A375 (cell line): Measurements from ENCODE around the gene ZXDC. TPM values are rescaled to one million over a fixed set of nuclear protein-coding genes. Genes with fewer than 3 reads are reported as not detected.

Experiments used
- total RNA-seq: library from RNA; depleted of rRNA; stranded (reverse); fragments of >200 nt; shearing (Covaris generic); gene quantifications from 2 replicates; pipeline ENCODE4 v1.2.3, GENCODE V29; 2014; rRNA removed

The ZXDC gene, protein sequence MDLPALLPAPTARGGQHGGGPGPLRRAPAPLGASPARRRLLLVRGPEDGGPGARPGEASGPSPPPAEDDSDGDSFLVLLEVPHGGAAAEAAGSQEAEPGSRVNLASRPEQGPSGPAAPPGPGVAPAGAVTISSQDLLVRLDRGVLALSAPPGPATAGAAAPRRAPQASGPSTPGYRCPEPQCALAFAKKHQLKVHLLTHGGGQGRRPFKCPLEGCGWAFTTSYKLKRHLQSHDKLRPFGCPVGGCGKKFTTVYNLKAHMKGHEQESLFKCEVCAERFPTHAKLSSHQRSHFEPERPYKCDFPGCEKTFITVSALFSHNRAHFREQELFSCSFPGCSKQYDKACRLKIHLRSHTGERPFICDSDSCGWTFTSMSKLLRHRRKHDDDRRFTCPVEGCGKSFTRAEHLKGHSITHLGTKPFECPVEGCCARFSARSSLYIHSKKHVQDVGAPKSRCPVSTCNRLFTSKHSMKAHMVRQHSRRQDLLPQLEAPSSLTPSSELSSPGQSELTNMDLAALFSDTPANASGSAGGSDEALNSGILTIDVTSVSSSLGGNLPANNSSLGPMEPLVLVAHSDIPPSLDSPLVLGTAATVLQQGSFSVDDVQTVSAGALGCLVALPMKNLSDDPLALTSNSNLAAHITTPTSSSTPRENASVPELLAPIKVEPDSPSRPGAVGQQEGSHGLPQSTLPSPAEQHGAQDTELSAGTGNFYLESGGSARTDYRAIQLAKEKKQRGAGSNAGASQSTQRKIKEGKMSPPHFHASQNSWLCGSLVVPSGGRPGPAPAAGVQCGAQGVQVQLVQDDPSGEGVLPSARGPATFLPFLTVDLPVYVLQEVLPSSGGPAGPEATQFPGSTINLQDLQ
- 29.4 and 31.6 TPM in 2 replicates for total RNA-seq

GRCh38 chr3:126475413-126476114, at the start of gene ZXDC:
Gene ZXDC, minus strand, starts transcription at chr3:126475891. Its CDS starts 26 bp downstream, at chr3:126475865.

DNA sequence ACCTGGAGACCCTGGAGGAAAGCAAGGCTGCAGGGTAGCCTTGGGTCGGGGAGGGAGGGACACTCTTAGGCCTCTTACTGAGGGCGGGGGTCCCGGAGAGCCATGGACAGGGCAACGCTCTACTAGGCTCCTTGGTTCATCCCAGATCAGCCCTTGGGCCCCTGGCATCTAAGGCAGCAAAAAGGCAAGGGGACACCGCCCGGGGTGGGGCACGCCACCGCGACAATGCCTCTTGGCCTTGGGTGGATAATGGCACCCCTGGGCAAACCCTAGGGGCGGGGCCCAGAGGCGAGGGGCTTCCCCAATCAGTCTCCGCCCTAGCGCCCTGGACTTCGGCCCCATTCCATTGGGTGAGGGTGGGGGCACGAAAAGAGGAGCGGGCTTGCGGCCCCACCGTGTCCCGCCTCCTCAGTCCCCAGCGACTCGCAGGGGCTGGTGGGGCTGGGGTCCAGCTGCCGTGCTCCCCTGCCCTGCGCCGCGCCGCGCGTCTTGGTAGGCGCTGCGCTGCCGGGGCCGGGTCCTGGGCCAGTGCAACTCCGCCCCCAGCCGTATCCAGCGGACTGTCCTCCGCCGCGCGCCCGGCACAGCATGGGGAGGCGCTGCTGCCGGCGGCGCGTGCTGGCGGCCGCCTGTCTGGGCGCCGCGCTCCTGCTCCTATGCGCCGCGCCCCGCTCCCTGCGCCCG, 48.2 kb upstream of the ZXDC start, which contains the start of gene CHST13:
CHST13 (plus strand) TSS at position 411 of the 684 bp plus-strand sequence; CDS start at position 589, 178 bp downstream.

GRCh38 chr3:126517291-126517951, 41.7 kb upstream of the ZXDC start, which contains the start of gene UROC1:
Gene UROC1, minus strand, starts transcription at chr3:126517773. Its CDS starts 54 bp downstream, at chr3:126517719.

DNA sequence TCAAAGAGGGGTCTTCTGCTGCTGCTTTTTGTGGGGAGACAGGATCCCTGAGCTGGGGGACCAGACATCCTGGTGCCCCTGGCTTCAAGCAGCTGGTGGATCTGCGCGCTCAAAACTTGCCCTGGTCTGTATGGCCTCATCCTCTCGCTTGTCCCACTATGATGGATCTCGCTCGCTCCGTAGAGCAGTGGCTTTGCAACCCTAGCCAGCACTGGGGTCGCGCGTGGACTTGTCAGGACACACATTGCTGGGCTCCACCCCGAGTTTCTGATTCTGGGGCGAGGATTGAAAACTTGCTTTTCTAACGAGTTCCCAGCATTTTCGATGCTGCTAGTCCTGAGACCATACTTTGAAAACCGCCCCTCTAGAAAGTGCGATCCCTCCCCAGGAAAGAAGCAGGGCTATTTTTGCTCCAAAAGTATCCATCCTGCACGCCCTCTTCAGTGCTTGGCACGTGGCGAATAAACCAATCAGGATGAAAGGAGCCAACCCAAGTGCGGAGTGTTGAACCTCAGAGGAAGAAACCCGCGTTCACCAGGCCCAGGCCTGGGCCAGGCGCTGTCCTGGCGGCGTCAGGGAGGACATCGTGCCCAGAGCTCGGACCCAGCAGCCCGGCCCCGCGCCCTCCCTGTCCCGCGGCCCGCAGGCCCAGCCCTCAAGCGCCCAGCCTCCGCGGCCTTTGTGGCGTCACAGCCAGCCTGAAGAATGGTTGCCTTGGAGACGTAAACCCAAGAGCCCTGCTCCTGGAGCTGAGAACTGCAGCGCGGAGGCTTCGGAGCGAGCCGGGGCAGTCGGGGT, 81.3 kb downstream of the ZXDC start, which contains the start of gene CFAP100:
CFAP100 (plus strand) TSS at position 731 of the 798 bp plus-strand sequence. CDS start 1,092 bp downstream, outside the sequence.

Other genes starting within 250 kb of the ZXDC start
- 5.8 and 8.3 TPM in 2 replicates for gene KLF15, start 118.5 kb downstream of the ZXDC start, total RNA-seq
- gene CFAP100, start 81.0 kb downstream of the ZXDC start, total RNA-seq: not detected in 2 replicates
- gene UROC1, start 41.9 kb upstream of the ZXDC start, total RNA-seq: not detected in 2 replicates
- gene CHST13, start 48.3 kb upstream of the ZXDC start, total RNA-seq: 0.05 and 0.83 TPM in 2 replicates
- gene C3orf22, start 83.0 kb upstream of the ZXDC start, total RNA-seq: not detected in 2 replicates
- 6.9 and 8.7 TPM in 2 replicates for gene TXNRD3, start 179.2 kb upstream of the ZXDC start, total RNA-seq
- gene CHCHD6, start 228.3 kb upstream of the ZXDC start, total RNA-seq: 34.1 and 34.2 TPM in 2 replicates